ENCODE results near the gene ERBB4.
"Not testable (repeated sequence)": the region's sequence is repeated elsewhere in the genome, so short reads cannot be mapped to it uniquely, and the experiment has no call there.

ERBB4 gene

DNA sequence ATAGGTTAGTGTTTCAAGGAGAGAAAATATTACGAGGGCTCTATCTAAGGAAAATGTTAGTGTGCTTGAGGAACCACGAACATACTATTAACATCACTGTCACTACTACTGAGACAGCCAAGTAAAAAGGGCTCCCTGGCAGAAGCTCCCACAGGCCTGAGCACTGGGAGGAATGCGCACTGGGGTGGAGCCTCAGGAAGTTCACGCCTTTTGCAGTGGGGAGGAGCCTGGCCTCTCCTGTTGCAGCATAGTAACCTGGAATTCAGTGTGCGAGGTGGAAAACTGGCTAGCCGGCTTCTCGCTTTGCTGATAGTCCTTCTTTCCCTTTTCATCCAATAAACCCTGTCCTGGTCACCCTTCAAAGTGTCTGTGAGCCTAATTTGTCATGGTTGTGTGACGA lies 250.3 kb downstream of the ERBB4 start:
- FAIRE-seq, result no peak

DNA sequence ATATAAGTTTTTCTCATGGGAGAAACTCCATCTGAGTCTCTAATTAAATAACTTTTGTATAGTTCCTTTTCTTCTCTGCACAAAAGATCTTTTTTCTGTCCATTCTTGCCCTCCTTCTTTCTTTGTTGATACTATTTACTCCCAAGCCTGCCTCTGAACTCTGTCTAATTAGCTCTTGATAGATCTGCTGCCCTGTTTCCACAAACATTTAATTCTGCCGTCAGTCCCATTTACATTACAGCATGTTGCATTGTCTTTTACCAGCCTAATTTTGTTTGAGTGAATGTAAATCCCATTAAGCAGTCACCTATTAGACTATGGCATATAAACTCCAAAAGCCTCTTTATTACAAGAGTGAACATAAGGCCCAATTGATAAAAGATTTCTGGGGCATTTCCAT lies 254.4 kb downstream of the ERBB4 start:
- no peak for FAIRE-seq

DNA sequence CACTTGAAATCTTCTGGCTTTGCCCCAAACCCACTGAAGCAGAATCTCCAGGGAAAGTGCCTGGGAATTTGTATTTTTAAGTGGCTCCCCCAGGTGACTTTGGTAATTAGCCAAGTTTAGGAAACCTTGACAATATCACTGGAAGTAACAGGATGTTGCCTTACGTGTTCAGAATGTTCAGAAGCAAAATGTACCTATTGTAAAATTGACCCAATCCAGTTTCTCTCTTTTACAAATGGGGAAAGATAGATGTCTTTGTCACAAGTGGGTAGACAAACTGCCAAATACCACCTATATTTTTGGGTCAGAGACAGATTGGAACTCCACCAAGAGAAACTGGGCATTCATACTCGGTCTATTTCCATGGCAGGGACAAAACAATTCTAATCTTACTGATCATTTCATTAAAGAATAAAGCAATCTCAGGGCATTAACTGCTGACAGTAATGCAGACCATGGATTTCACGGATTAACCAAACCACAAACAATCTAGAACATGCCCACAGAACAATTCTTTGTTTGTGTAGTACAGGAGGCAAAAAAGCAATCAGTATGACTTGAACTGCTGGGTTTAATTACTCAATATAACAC lies 255.8 kb downstream of the ERBB4 start:
- no peak for FAIRE-seq

DNA sequence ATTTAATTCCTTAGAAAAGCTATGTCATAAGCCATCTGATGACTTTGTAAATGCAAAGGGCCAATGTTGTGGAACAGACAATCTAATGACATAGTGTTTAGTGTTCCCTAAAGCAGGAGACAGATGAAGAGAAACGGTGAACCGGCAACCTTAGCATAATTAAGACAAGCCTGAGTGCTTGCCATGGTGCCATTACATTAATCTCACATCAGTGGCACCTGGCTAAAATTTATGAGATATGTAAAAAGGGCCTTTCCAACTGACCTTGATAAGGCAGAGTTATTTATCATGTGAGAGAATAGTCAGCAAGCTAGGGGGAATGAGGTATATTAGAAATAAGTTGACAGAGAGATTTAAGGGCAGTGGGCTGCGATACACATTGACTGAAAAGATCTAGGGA lies 261.8 kb downstream of the ERBB4 start:
- no peak for FAIRE-seq

DNA sequence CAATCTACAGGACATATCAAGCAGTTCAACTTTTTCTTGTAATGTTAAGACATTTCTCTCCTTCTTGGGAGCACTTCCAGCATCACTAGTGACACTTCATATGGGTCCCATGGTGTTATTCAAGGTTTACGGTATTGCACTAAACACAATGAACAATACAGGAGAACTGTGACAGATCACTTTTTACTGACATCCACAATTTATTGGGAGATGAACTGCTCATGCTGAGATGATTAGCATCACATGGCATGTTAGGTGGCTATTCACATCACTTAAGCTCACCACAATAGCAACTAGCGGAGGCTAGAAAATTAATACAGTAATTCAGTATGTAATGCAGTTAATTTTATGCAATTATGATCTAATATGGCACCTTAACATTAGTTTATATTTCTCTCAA lies 264.4 kb downstream of the ERBB4 start:
- no peak for FAIRE-seq

DNA sequence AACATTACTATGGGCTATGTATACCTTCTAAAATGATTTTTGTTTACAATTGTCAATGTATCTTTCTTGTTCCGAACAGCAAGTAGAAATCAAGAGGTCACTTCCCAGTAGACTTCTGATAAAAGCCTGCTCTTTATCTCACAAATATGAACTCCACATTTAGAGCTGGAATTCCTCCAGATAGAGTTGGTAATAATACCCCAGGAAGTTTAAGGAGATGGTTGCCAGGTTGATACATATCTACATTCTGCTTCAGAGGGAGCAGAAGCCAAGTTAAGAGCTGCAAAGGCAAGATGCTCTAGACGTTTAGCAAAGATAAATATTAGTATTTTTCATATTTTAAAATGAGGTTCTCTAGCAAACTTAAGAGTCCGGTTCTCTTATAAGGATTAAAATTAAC lies 267.0 kb downstream of the ERBB4 start:
- FAIRE-seq, result no peak

DNA sequence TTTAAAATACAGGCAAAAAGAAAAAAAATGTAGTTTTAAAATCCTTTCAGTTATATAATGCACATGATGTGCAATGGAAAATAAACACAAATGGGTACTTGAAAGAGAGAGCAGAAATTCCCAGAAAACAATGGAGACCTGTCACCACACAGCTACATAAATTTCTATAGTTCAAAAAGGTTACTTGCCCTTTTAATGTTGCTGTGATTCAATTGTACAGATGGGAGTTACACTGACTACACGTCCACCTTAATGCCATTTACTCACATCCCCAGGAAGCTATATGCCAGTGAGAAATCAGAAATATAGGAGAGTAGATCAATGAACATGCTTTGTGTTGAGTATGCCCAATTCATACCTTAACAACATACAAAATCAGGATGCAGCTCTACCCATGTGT lies 269.6 kb downstream of the ERBB4 start:
- no peak for FAIRE-seq

DNA sequence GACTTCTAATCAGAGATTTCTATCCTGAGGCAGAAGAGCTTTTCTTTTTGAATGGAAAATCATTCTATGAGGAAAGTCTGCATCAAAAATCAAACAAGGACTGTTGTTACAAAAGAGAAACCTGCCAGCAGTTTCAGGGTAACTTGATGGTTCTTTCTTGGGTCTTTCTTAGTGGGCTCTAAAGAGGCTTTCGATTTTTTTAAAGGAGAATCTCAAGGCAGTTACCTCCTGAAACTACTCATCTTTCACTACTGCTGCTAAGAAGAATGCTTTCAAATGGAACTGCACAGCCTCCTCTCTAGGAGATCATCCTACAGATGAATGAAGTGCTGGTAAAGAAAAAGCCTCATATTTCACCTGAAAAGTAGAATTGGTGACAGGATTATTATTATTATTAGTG lies 272.3 kb downstream of the ERBB4 start:
- no peak for FAIRE-seq

DNA sequence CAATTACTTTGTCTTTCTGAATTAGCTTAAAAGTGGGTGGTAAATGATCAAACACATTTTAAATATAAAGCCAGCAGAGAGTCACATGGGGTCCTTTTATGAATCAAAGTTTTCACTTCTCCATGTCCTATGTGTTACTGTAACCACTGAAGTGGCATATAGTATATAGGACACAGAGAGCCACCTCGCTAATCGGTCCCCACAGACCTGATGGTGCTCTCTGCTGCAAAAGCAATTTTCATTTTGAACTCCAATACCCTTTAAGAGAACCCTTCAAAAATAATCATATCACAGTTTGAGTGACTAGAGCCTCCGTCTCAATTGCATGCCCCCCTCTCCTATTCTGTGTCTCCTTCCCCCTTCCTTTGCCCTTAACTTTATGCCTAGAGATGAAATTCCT lies 272.8 kb downstream of the ERBB4 start:
- no peak for FAIRE-seq

DNA sequence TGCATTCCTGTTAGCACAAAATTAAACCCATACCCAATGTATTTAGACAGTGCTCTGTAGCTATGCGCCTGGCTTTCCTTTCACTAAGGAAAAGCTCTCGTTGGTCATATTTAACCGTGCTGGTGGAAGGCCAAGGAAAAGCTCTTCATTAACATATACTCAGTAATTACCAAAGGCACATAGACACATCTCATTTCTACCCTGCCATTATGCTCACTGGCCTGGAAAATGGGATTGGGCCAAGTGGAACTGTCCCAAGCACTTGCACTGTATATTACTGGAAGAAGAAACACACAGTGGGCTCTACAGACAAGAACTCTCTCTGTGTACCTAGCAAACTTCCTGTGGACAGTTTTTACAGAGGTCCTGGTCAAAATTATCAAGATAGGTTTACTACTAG lies 274.4 kb downstream of the ERBB4 start:
- no peak for FAIRE-seq

DNA sequence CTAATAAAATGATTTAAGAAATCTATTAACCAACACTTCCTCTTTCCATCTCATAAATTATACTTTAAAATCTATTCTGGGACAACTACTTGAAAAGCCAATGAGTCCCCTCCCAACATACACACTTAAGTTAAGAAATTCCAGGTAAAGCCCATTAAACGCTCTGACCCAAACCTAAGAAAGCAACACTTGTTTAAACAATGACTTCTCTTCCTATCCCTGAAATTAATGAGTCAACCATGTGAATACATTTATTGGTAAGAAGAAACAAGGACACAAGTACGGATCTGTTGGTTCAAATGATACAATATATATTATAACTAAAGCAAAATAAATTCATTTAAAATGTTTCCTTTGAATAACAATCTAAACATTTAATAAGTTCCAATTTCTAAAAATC lies 279.4 kb downstream of the ERBB4 start:
- FAIRE-seq, result no peak

DNA sequence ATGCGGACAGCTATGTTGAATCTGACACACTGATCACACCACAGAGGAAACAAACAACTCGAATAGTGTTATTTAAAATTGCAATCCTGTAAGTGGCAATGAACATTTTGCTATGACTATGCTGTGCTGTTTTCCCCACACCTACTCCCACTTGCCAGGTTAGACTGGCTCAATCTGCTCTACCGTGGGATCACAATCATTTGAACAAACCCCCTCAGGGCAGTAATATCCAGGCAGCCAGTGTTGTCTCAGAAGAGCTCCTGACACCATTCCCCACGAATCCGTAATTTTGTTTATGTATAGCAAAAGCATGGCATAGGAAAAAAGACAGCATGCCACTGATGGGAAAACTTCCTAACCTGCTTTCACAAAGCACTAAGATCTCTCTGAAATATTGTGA lies 284.3 kb downstream of the ERBB4 start:
- no peak for FAIRE-seq

DNA sequence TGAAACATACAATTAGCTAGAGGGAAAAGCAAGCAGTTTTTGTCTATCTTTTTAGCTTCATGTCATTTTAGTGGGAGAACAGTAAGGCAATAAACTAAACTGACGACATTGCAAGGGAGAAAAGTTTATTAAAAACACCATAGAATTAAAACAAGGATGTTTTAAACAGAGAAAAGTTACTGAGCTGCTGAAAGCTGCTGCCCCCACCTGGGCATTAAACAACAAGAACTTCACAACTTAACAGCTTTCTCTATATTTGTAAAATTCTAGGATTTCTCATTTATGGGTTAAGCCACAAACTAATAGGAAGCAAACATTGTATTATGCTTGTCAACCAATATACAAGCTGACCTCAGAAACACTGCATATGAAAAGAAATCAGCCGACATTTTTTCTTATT lies 289.2 kb downstream of the ERBB4 start:
- no peak for FAIRE-seq

DNA sequence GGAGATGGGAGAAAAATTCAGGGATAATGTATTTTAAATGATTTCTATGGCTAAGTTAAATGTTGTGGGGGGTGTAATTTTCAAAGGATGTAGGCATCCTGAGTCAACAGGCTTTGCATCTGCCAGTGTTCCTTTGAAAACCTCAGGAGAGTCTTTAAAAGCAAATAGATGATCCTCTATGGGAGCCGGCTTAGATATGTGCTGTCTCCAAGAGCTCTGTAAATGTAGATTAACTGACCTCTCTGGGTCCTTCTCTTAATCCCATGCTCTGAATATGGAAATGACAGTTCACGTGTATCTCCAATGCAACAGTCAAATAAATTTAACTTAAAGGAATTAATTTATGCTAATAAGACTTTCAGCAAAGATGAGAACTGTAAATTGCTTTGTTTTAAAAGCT lies 292.7 kb downstream of the ERBB4 start:
- no peak for FAIRE-seq

DNA sequence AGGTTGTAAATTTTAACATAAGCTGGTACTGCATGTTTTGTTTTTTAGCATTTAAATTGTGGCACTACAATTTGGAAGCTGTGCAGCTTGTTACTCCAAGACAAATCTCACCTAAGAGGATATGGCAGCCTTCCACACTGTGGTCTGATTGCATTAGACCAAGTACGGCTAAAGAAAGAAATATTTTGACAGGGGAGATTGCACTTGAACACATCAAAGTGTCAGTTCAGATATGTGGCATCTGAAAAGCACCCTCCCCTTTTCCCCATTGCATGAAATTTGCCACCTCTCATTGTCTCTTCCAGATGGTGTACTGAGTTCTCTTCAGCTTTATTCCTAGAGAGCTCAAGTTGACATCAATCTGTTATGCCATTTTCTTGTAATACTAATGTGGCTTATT lies 295.9 kb downstream of the ERBB4 start:
- no peak for FAIRE-seq

DNA sequence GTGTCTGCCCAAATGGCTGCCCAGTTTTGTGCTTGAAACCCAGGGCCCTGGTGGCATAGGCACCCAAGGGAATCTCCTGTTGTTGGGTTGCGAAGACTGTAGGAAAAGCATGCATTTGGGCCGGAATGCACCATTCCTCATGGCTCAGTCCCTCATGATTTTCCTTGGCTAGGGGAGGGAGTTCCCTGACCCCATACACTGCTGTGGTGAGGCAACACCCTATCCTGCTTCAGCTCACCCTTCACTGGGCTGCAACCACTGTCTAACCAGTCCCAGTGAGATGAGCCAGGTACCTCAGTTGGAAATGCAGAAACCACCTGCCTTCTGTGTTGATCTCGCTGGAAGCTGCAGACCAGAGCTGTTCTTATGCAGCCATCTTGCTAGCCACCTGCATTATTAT lies 300.4 kb downstream of the ERBB4 start:
- FAIRE-seq, result not testable (repeated sequence)

DNA sequence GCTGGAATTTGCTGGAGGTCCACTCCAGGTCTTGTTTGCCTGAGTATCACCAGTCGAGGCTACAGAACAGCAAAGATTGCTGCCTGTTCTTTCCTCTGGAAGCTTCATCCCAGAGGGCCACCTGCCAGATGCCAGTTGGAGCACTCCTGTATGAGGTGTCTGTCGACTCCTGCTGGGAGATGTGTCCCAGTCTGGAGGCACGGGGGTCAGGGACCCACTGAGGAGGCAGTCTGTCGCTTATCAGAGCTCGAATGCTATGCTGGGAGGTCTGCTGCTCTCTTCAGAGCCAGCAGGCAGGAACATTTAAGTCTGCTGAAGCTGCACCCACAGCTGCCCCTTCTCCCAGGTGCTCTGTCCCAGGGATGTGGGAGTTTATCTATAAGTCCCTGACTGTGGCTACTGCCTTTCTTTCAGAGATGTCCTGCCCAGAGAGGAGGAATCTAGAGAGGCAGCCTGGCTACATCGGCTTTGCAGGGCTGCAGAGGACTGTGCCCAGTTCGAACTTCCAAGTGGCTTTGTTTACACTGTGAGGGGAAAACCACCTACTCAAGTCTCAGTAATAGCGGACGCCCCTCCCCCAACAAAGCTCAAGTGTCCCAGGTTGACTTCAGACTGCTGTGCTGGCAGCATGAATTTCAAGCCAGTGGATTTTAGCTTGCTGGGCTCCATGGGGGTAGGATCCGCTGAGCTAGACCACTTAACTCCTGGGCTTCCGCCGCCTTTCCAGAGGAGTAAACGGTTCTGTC lies 301.1 kb downstream of the ERBB4 start:
- FAIRE-seq, result no peak

DNA sequence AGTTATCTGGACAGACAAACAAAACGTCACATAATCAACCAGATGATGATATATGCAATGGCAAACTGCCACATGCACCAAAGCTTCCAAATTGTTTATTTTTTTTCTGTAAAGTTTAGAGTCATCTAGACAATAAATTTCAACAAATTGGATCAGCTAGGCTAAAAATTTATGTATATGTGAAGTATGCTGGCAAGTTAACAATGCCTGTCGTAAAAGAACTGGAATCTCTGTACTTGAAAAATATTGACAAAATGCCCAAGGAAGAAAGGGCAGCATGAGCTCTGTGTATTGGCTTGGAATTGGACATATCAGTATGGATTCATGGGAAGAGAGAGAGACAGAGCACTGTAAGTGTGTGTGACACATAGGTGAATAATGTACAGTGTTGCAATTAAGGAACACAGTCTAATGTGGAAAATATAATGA lies 309.8 kb downstream of the ERBB4 start:
- FAIRE-seq, result no peak

DNA sequence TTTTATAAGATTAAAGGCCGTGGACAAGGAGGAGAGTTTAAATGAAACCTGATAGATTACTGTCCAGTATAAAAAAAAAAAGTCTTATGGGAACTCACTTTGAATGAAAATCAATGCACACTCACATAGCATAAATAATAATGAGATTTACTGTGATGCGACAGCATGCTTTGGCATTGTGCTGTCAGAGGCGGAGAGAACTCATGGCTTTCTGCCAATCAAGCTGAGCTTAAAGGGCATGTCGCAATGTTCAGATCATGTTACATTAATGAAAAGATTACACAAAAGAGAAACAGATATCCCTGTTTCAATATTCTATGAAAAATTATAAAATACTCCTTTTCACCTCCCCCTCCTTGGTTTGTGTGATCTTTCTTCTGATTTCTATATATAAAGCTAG lies 310.8 kb downstream of the ERBB4 start:
- FAIRE-seq, result no peak

DNA sequence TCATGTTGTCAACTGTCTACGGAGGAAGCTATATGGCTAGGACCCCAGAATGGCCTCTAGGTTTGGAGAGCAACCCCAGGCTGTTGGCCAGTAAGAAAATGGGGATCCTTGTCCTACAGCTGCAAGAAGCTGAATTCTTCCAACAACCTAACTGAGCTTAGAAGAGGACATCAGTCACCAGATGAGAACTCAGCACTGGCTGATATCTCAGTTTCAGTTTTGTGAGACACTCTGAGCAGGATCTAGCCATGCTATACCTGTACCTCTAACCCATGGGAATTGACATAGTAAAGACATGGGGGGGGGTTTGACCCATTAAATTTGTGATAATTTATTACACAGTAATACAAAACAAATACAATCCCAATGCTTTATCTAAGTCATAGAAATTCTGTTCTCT lies 312.5 kb downstream of the ERBB4 start:
- FAIRE-seq, result no peak

DNA sequence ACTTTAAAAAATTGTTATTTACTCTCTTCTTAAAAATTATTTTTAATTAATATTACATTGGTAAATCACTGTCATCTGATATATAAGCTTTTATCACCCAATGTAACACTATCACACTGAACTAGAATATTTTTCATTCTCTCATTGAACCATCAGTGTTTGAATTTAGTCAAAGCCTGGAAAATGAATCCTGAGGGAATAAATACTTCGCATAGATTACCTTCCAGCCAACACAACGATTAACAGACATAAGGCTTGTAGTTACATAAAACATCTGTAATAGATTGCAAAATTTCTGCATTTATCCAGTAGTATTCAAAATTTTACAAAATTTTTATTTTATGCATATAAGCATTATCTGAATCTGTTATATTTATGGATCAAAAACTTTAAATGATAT lies 314.9 kb downstream of the ERBB4 start:
- no peak for FAIRE-seq

DNA sequence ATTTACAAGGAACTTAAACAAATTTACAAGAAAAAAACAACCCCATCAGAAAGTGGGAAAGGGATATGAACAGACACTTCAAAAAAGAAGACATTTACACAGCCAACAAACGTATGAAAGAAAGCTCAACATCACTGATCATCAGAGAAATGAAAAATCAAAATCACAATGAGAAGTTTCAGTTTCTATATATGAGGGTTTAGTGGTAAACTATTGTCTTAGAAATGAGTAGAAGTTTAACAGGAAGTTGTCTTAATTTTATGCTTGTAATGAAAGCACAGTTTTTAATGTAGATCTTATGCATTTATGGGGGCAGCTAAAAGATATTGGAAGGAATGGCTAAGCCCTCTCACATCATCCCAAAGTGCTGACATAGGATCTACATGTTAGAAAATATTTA lies 325.4 kb downstream of the ERBB4 start:
- no peak for FAIRE-seq

DNA sequence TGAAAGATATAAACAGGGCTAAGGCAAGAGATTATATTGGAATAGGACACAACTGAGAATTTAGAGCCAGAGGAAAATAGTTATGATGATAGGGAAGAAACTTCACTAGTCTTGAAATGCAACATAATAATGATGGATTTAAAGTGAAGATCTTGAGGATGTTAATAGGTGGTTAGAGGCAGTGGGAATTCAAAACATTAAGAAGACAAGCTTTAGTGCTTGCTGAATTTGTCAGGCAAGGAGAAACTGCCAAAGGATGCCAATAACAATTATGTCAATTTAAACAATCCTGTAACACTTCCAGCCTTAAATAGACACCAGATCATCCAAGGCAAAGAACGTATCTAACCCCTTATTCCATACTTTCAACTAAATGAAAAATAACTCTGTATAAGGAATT lies 330.1 kb downstream of the ERBB4 start:
- FAIRE-seq, result no peak

DNA sequence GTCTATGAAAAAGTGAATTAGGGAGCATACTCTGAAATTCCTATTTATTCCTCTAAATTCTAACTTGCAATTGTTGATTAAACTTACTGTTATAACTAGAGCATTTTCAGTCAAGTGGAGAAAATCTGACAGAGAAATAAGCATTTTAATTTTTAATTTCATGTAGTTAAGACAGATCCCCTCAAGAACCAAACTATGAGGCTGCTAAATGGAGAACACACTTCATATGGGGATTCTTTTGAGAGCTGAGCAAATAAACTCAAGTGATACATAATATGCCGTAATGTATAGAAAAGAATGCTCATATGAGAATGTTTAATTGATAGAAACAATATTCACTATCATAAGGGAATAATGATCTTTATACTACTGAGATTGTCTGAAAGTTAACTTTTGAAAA lies 340.8 kb downstream of the ERBB4 start:
- no peak for FAIRE-seq

DNA sequence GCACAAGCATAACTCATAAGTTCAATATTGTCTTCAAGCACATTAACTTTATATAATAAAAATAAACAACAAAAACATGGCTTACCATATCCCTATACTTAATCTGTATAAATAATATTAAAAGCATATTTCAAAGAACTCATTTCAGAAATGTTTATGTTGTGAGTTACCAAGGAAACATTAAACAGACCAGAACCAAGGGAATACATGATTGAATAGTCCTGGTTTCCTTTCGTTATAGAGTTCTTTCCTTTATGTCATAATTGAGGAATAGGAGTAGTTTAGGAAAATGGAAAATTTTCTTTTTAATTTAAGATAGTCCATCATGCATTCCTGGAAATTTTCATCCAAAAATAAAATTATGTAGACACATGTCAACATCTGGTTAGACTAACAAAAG lies 343.0 kb downstream of the ERBB4 start:
- FAIRE-seq, result no peak

Data from TTC549 (cell line).